ENCODE data around the gene KAT2B.
"Not testable (repeated sequence)": the region's sequence is repeated elsewhere in the genome, so short reads cannot be mapped to it uniquely, and the experiment has no call there.

The KAT2B gene

DNA sequence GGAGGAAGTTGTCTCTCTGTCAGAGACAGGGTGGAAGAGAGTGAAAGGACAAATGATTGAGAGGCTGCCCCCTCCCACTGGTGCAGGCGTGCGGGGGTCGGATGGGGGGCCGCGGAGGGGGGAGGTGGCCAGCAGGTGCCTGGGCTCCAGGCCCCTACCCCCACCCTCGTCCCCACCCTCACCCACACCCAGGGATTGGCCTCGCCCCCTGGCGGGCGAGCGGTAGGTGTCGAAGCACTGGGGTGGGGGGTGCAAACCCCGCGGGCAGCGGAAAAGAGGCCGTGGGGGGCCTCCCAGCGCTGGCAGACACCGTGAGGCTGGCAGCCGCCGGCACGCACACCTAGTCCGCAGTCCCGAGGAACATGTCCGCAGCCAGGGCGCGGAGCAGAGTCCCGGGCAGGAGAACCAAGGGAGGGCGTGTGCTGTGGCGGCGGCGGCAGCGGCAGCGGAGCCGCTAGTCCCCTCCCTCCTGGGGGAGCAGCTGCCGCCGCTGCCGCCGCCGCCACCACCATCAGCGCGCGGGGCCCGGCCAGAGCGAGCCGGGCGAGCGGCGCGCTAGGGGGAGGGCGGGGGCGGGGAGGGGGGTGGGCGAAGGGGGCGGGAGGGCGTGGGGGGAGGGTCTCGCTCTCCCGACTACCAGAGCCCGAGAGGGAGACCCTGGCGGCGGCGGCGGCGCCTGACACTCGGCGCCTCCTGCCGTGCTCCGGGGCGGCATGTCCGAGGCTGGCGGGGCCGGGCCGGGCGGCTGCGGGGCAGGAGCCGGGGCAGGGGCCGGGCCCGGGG lies at the start of gene KAT2B:
Gene KAT2B, plus strand, starts transcription at position 682 of the 783 bp plus-strand sequence. Its CDS starts 32 bp downstream, at position 714.
- peak; percentile 84 to 87 for DNase-seq

- DNase-seq = no peak
These were observed 45.5 kb upstream of the KAT2B start for GRCh38 chr3:19994796-19995195.

- no peak for DNase-seq
These were observed 42.7 kb upstream of the KAT2B start for GRCh38 chr3:19997502-19997901.

GRCh38 chr3:20001932-20002331 lies 38.3 kb upstream of the KAT2B start:
- DNase-seq = no peak

- no peak for DNase-seq
These were observed 32.3 kb upstream of the KAT2B start for GRCh38 chr3:20007960-20008359.

GRCh38 chr3:20008646-20009045 lies 31.6 kb upstream of the KAT2B start:
- DNase-seq = no peak

DNA sequence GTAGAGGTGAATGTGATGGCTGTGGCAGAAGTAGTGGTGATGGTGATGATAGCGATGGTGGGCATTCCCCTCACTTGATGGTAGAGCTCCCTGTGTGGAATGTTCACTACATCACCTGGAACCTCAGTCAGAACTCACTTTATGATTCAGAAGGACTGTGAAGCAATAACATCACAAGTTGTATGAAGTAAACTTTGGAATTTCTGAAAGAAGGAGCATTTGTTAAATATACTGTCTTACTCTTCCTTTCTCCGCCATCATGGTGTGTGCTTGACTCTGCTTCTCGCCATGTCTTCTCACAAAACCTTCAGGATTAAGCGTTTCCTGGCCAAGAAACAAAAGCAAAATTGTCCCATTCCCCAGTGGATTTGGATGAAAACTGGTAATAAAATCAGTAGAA lies 28.1 kb upstream of the KAT2B start, which contains the start of gene PP2D1:
Gene PP2D1, minus strand, starts transcription at position 101 of the 400 bp plus-strand sequence. CDS start 192 bp downstream, outside the sequence.
- no peak for DNase-seq

DNA sequence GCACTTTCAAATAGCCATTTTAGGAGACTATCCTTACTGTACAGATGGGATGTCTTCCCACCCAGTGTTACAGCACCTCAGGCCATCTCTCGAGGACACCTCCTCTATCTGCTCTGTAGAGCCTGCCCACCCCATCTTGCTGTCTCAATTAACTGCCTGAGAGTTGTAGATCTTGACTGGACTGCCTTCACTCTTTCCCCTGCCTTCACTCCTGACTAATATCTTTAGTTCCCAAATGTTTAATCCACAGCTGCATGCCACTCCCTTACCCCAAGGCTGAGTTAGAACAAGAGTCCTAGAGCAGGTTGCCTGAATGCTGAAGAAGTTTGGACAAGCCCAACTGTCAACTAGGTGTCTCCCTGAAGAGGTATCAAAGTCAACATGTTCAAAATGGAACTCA lies 26.9 kb upstream of the KAT2B start:
- DNase-seq = no peak

GRCh38 chr3:20015525-20015924 lies 24.7 kb upstream of the KAT2B start:
- DNase-seq = no peak

DNA sequence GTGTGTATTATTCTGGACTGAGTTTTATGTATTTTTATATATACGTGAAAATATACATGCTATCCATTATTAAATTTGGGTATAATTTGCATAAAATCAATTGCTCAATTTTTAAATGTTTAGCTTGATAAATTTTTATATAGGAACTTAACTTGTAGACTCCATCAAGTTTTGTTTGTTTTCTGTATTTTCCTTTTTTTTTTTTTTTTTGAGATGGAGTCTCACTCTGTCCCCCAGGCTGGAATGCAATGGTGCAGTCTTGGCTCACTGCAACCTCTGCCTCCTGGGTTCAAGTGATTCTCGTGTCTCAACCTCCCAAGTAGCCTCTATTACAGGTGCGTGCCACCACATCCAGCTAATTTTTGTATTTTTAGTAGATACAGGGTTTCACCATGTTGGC lies 24.2 kb upstream of the KAT2B start:
- not testable (repeated sequence) for DNase-seq

- no peak for DNase-seq
These were observed 17.2 kb upstream of the KAT2B start for GRCh38 chr3:20022954-20023622.

DNA sequence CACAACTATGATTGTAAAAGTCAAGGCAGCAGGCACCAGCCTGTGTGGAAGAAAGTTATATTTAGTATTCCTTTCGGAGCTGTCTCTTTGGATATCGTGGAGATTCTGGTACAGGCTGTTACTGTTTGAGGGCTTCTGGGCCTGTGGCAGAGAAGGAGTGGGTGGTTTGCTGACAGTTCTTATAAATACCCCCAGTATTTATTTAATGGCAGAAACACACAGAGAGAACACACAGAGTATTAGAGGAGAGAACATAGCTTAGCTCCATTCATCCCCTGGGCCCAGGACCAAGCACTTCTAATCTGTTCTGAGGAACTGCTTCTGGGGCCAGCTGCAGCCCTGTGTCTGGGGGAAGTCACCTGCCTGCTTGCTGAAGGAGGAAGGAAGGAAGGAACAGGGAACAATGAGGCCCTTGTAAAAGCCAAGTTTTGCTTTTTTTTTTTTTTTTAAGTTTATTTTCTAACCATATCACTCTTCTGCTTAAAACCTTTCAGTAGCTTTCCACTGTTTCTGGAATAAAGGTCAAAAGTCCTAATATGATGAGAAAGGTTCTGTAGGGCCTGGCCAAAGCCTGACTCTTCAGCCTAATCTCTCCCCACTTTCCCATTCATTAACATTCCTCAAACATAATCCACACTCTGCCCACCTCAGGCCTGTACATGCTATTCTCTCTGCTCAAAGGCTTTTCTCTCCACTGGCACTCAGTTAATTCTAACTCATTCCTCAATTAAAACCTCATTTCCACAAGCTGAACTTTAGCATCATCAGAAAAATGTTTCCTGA lies 16.4 kb upstream of the KAT2B start:
- no peak for DNase-seq

DNA sequence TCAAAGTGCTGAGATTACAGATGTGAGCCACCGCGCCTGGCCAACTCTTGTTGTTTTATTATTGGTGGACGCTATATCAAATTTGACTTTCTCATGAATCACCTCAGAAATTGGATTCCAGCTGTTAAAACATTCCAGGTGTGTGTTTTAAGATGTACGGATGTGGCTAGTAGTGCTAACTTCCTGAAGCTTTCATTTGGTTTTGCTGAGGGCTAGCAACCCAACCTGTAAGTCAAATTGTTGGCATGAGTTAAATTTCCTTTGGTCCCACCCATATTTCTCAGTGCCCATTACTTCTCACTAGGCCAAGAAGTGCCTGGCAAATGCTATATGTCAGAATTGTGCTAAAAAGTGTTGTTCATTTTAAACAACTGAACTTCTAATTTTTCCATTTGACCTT lies 13.1 kb upstream of the KAT2B start:
- no peak for DNase-seq

DNA sequence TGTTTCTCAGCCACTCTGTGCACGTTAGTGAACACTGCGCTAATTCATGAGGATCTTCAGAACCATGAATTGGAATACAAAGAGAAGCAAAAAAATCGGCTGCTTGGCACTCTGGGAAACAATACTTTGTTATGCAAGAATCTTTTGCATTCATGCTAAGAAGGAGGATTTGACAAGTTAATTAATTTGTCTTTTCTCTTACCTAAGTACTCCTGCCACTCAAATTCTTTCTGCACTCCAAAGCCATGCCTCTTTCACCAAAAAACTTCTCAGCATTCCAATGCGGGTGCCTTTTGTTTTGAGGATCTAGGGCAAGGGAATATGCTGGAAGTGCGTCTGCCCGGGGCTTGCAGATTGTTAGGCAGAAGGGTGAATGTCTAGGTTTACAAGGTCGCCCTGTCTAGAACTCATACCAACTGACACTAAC lies 11.3 kb upstream of the KAT2B start:
- no peak for DNase-seq

DNA sequence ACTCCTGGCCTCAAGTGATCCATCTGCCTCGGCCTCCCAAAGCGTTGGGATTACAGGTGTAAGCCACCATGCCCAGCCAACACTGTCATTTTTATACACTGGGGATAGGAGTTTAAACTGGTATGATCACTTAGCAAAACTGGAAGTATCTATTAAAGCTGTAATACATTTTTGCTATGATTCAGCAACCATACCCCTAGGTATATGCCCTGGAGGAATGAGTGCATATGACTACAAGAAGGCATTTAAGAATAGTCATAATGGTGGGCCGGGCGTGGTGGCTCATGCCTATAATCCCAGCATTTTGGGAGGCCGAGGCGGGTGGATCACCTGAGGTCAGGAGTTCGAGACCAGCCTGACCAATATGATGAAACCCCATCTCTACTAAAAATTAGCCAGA lies 8.3 kb upstream of the KAT2B start:
- DNase-seq = not testable (repeated sequence)

GRCh38 chr3:20035019-20035418 lies 5.2 kb upstream of the KAT2B start:
- DNase-seq = no peak

GRCh38 chr3:20037255-20037996 lies 2.8 kb upstream of the KAT2B start:
- no peak for DNase-seq

DNA sequence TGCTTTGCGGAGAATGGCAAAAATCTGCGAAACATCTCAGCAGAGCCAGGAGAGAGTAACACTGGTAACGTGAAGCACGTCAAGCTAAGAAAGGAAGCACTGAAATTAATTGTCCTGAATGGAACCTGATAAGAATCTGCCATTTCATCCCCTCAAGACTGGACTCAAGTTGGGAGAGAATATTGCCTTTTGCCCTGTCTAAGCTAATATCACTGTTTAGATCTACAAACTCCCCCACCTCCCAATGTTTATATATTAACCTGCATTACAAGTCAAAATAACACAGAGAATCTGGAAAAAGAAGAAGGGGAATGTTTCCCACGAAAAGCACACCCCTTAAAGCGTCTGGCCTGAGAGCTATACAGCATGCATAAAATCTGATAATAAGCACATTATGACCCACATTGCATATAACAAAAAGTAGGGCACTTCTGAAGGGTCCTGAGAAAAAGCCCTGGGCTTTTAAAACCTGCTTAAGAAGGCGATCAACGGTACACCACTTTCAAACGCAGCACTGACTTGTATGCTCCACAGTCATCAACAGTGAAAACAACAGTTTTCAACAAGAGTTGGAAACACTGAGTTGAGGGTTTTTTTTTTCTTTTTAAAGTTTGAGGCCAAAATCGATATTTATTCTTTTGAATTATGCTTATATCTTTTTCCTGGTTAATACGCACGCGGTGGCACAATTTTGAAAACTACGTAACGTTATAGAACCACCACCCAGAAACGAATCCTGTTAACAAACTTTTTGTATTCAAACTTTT lies 1.4 kb upstream of the KAT2B start:
- DNase-seq = no peak

DNA sequence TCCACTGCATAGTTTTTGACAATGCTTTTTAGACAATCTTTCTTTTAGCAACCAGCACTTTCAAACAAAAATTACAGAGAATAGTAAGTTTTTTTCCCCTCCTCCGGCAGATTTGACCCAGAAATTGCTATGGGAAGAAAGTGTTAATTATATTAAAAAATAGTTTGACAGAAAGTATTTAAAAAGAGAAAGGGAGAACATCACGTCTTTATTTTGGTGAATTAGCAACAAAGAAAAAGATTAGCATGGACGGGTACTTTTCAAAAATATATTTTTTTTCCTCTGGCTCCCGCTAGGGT lies 831 bp upstream of the KAT2B start:
- no peak for DNase-seq

DNA sequence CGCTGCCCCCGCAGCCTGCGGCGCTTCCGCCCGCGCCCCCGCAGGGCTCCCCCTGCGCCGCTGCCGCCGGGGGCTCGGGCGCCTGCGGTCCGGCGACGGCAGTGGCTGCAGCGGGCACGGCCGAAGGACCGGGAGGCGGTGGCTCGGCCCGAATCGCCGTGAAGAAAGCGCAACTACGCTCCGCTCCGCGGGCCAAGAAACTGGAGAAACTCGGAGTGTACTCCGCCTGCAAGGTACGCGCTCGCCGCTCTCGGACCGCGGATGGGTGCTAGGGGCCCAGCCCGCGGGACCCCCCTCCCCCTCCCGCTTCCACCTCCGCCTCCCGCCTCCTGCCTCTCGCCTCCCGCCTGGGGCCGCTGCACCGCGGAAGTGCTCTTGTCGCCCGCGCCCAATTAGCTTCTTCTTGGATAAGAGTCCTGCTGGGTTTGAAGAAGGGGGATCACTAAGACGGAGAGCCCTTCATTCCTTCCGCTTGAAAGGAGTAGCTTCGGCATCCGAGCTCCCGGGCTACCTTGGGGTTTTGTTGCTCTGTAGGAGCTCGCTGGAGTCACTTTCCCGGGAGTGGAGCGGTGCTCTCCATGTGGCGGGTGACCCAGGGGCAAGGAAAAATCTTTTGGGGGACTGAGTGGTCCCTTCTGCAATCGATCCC lies 426 bp downstream of the KAT2B start:
- DNase-seq = peak; percentile 58 to 72

DNA sequence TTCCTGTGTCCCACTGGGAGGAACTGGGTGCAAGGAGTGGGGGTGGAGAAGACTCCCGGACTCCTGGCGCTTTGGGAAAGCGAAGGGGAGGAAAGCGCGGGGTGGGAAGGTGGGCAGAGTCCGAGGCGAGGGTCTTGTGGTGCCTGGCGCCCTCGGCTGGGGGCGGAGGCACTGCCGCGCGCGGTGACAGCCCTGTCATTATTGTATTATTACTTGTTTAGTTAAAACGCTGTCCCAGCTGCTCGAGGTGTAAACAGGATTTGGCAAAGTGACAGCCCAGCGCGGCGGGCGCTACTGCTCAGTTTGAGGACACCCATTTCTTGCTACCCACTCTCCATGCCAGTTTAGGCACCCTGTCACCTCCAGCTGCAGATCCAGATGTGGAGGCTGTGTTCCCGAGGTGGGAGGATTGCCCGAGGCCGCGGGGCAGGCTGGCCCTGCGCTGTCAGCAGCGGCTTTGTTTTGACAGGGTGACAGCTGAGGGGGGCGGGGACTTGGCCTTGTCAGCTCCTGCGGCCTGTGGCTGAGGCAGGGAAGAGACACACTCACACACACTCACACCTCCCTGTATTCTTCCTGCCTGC lies 1.0 kb downstream of the KAT2B start:
- peak; percentile 72 to 77 for DNase-seq

All from CD4-positive, alpha-beta T cell treated with Interferon alpha-2 for 1 hour (primary cell).